ENCODE results near the gene FCSK. TPM values are rescaled to one million over a fixed set of nuclear protein-coding genes. Genes with fewer than 3 reads are reported as not detected.

Gene FCSK
- total and polyA plus RNA-seq, 9 donors: 5.2 to 10.2 (median 7.7) TPM

DNA sequence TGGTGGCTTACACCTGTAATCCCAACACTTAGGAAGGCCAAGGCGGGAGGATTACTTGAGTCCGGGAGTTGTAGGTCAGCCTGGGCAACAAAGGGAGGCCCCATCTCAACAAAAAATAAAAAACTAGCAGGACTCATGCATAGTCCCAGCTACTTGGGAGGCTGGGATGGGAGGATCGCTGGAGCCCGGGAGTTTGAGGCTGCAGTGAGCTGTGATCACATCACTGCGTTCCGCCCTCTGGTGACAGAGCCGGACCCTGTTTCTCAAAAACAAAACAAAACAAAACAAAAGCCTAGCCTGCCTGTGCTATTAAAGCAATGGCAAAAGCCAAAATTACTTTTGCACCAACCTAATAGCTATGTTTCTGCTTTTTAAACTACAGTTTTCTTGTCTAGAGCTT, 1.5 kb downstream of the FCSK start:
- no peak for DNase-seq
- Histone ChIP-seq H3K36me3 (ENCODE audit: control insufficient read depth, insufficient read depth, low read length) (no peaks in the 10 kb centered on the region), H3K27ac (ENCODE audit: low read length) (no peak overlapping the region), H3K9me3 (replicated peaks; ENCODE audit: control insufficient read depth, low read depth, low read length) (no peaks in the 10 kb centered on the region), H3K4me3 (ENCODE audit: low read length) (no peak overlapping the region), H3K27me3 (ENCODE audit: control insufficient read depth, insufficient read depth, low read length) (peaks cover 2% of the 10 kb centered on the region), H3K4me1 (ENCODE audit: control insufficient read depth, insufficient read depth, low read length) (peaks cover 6% of the 10 kb centered on the region)
- 70% methylated on average over 4 of the region's 7 CpGs for WGBS (ENCODE audit: insufficient coverage)

- no peak overlapping the region for H3K4me3 ChIP-seq (ENCODE audit: low read length)
- H3K27me3 ChIP-seq (ENCODE audit: control insufficient read depth, insufficient read depth, low read length): no peaks in the 10 kb centered on the region
- no peaks in the 10 kb centered on the region for H3K9me3 ChIP-seq (replicated peaks; ENCODE audit: control insufficient read depth, low read depth, low read length)
- no peak overlapping the region for H3K27ac ChIP-seq (ENCODE audit: low read length)
- H3K4me1 ChIP-seq (ENCODE audit: control insufficient read depth, insufficient read depth, low read length): peaks cover 9% of the 10 kb centered on the region
- 90% methylated on average over 3 of the region's 5 CpGs for WGBS (ENCODE audit: insufficient coverage)
- no peak for DNase-seq
- H3K36me3 ChIP-seq (ENCODE audit: control insufficient read depth, insufficient read depth, low read length): peaks cover 3% of the 10 kb centered on the region
Measured at GRCh38 chr16:70457446-70458166, 3.2 kb downstream of the FCSK start.

DNA sequence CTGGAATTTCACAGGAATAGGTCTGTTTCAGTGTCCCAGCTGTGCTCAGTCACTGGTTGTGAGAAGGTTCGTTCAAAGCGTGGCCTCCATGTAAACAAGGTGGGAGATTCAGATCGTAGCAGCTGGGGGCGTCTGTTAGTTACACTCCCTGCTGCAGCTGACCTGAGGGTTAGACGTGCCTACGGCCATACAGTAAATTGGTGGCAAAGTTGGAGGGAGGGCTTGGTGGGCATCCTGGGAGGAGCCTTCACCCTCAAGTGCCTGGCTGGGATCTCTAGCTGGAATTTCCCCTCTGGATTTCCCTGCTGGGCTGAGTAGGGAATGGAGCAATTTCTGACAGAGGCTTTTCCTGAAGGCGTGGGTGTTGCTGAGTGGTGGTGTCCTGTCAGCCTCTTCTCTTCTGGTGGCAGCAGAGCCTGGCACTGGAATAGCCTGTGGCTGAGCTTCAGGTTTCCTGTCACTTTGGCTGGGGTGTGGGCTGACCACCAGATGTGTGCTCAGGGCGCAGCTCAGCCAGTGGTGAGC, 6.4 kb downstream of the FCSK start:
- 34% methylated on average over 8 of the region's 8 CpGs for WGBS (ENCODE audit: insufficient coverage)
- Histone ChIP-seq H3K9me3 (replicated peaks; ENCODE audit: control insufficient read depth, low read depth, low read length) (no peaks in the 10 kb centered on the region), H3K4me3 (ENCODE audit: low read length) (no peak overlapping the region), H3K36me3 (ENCODE audit: control insufficient read depth, insufficient read depth, low read length) (peaks cover 20% of the 10 kb centered on the region), H3K27me3 (ENCODE audit: control insufficient read depth, insufficient read depth, low read length) (no peaks in the 10 kb centered on the region), H3K4me1 (ENCODE audit: control insufficient read depth, insufficient read depth, low read length) (peaks cover 3% of the 10 kb centered on the region), H3K27ac (ENCODE audit: low read length) (no peak overlapping the region)
- no peak for DNase-seq

DNA sequence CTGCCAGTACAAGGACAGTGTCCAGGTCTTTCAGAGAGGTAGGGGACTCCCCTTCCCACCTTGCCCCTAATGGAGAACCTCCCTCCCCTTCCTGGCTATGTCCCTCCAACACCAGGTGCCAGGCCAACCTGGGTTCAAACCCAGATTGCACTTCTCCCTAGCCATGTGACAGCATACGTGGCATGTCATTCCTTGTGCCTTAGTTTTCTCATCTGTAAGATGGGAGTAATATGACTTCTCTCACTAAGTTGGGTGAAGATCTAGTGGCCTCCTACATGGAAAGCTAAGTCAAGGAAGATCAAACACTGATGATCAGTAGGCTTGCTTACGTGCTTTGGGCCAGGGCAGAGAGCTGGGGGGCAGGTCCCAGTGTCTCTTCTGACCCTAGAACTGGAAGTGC, 8.8 kb downstream of the FCSK start:
- DNase-seq: no peak
- Histone ChIP-seq H3K36me3 (ENCODE audit: control insufficient read depth, insufficient read depth, low read length) (peaks cover 29% of the 10 kb centered on the region), H3K4me1 (ENCODE audit: control insufficient read depth, insufficient read depth, low read length) (peaks cover 10% of the 10 kb centered on the region), H3K4me3 (ENCODE audit: low read length) (no peak overlapping the region), H3K27me3 (ENCODE audit: control insufficient read depth, insufficient read depth, low read length) (no peaks in the 10 kb centered on the region), H3K9me3 (replicated peaks; ENCODE audit: control insufficient read depth, low read depth, low read length) (no peaks in the 10 kb centered on the region), H3K27ac (ENCODE audit: low read length) (no peak overlapping the region)
- 100% methylated on average over 1 of the region's 2 CpGs for WGBS (ENCODE audit: insufficient coverage)

- DNase-seq: no peak
- Histone ChIP-seq H3K27ac (ENCODE audit: low read length) (no peak overlapping the region), H3K27me3 (ENCODE audit: control insufficient read depth, insufficient read depth, low read length) (no peaks in the 10 kb centered on the region), H3K4me3 (ENCODE audit: low read length) (no peak overlapping the region), H3K9me3 (replicated peaks; ENCODE audit: control insufficient read depth, low read depth, low read length) (no peaks in the 10 kb centered on the region), H3K4me1 (ENCODE audit: control insufficient read depth, insufficient read depth, low read length) (peaks cover 10% of the 10 kb centered on the region), H3K36me3 (ENCODE audit: control insufficient read depth, insufficient read depth, low read length) (peaks cover 34% of the 10 kb centered on the region)
- 86% methylated on average over 10 of the region's 13 CpGs for WGBS (ENCODE audit: insufficient coverage)
Measured at GRCh38 chr16:70465999-70466804, 11.8 kb downstream of the FCSK start.

GRCh38 chr16:70466805-70467076, 12.3 kb downstream of the FCSK start:
- H3K36me3 ChIP-seq (ENCODE audit: control insufficient read depth, insufficient read depth, low read length): peaks cover 34% of the 10 kb centered on the region
- no peak overlapping the region for H3K27ac ChIP-seq (ENCODE audit: low read length)
- no peaks in the 10 kb centered on the region for H3K27me3 ChIP-seq (ENCODE audit: control insufficient read depth, insufficient read depth, low read length)
- H3K4me1 ChIP-seq (ENCODE audit: control insufficient read depth, insufficient read depth, low read length): peaks cover 8% of the 10 kb centered on the region
- H3K4me3 ChIP-seq (ENCODE audit: low read length): no peak overlapping the region
- DNase-seq: no peak
- H3K9me3 ChIP-seq (replicated peaks; ENCODE audit: control insufficient read depth, low read depth, low read length): no peaks in the 10 kb centered on the region
- WGBS (ENCODE audit: insufficient coverage): 68% methylated on average over 7 of the region's 7 CpGs

DNA sequence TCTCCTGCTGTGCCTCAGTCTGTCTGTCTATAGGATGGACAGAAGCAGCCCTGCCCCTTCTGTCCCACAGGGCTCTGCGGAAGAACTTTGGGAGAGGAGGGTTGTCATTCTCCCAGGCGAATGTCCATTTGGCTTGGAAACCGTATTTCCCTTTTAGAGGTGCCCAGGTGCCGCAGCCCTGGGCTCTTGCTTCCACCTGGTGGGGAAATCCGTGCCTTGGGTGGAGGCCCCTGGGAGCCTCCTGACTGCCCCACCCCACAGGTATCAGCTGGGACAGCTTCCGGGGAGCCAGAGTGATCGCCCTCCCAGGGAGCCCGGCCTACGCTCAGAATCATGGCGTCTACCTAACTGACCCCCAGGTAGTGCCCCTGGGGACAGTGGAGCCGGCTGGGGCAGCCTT, 12.7 kb downstream of the FCSK start:
- DNase-seq: no peak
- peaks cover 8% of the 10 kb centered on the region for H3K4me1 ChIP-seq (ENCODE audit: control insufficient read depth, insufficient read depth, low read length)

GRCh38 chr16:70467608-70468007, 13.2 kb downstream of the FCSK start:
- Histone ChIP-seq H3K9me3 (replicated peaks; ENCODE audit: control insufficient read depth, low read depth, low read length) (no peaks in the 10 kb centered on the region), H3K36me3 (ENCODE audit: control insufficient read depth, insufficient read depth, low read length) (peaks cover 34% of the 10 kb centered on the region), H3K4me1 (ENCODE audit: control insufficient read depth, insufficient read depth, low read length) (peaks cover 8% of the 10 kb centered on the region), H3K4me3 (ENCODE audit: low read length) (no peak overlapping the region), H3K27me3 (ENCODE audit: control insufficient read depth, insufficient read depth, low read length) (no peaks in the 10 kb centered on the region), H3K27ac (ENCODE audit: low read length) (no peak overlapping the region)
- WGBS (ENCODE audit: insufficient coverage): 95% methylated on average over 7 of the region's 8 CpGs
- DNase-seq: no peak

More for the DNA sequence above, 12.7 kb downstream of the FCSK start:
- Histone ChIP-seq H3K36me3 (ENCODE audit: control insufficient read depth, insufficient read depth, low read length) (peaks cover 35% of the 10 kb centered on the region), H3K4me3 (ENCODE audit: low read length) (no peak overlapping the region), H3K9me3 (replicated peaks; ENCODE audit: control insufficient read depth, low read depth, low read length) (no peaks in the 10 kb centered on the region), H3K27ac (ENCODE audit: low read length) (no peak overlapping the region), H3K27me3 (ENCODE audit: control insufficient read depth, insufficient read depth, low read length) (no peaks in the 10 kb centered on the region)
- 87% methylated on average over 11 of the region's 11 CpGs for WGBS (ENCODE audit: insufficient coverage)

DNA sequence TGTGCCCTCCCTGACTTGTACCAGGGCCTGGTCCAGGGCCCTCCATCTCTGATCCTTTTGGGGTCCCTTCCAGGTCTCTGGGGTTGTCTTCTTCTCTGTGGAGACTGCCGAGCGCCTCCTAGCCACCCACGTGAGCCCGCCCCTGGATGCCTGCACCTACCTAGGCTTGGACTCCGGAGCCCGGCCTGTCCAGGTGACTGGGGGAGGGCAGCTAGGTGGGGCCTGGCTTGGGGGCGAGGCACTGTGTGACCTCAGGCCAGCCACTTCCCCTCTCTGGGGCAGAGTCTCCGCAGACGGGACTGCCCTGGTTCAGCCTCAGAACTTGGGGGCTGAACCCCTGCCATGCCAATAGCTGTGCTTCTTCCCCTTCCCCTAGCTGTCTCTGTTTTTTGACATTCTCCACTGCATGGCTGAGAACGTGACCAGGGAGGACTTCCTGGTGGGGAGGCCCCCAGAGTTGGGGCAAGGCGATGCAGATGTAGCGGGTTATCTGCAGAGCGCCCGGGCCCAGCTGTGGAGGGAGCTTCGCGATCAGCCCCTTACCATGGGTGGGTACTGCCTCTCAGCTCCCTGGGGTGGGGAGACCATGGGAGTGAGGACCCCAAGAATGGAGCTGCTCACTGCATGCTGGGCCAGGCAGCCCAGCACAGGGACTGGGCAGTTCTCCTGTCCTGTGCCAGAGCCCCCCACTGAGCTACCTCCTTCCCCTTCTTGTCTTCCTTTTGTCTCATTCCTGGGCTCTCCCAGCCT, 14.6 kb downstream of the FCSK start:
- Histone ChIP-seq H3K9me3 (replicated peaks; ENCODE audit: control insufficient read depth, low read depth, low read length) (no peaks in the 10 kb centered on the region), H3K36me3 (ENCODE audit: control insufficient read depth, insufficient read depth, low read length) (peaks cover 31% of the 10 kb centered on the region), H3K4me1 (ENCODE audit: control insufficient read depth, insufficient read depth, low read length) (peaks cover 8% of the 10 kb centered on the region), H3K27me3 (ENCODE audit: control insufficient read depth, insufficient read depth, low read length) (no peaks in the 10 kb centered on the region), H3K27ac (ENCODE audit: low read length) (no peak overlapping the region), H3K4me3 (ENCODE audit: low read length) (no peak overlapping the region)
- WGBS (ENCODE audit: insufficient coverage): 88% methylated on average over 13 of the region's 16 CpGs
- DNase-seq: no peak

Measured in muscle of leg (tissue), 11 donors.